IMR-90 (cell line): ENCODE results near the gene ZNF620. TPM values are rescaled to one million over a fixed set of nuclear protein-coding genes. Genes with fewer than 3 reads are reported as not detected.
A peak's percentile ranks its signal among the peaks of the same experiment; 100 is the strongest.

ENCODE experiments used
- ATAC-seq: fragments of 200-7000 bp; cut with Tn5 transposase; 2 replicates; pipeline ENCODE4 v1.9.1; 2020; ENCODE audit warnings: low read depth, mild to moderate bottlenecking, moderate library complexity
- Bru-seq: library from RNA; stranded (reverse); fragments of 400-500 nt; gene quantifications from one replicate; lab custom pipeline; 2021; lab: Mats Ljungman, UMichigan
- BruChase-seq, 2 experiments: library from RNA; stranded (reverse); fragments of 400-500 nt; gene quantifications; one replicate each; lab custom pipeline; 2021; lab: Mats Ljungman, UMichigan
- BruUV-seq: library from RNA; stranded (reverse); fragments of 400-500 nt; replicated peaks from 2 replicates; lab custom pipeline; 2021; lab: Mats Ljungman, UMichigan
- CTCF ChIA-PET: fragments of 300-600 bp; formaldehyde crosslinking; extraction: SDS; loops from one replicate; lab custom pipeline; 2021; ENCODE audit warnings: antibody characterized with exemption; lab: Yijun Ruan, JAX
- POLR2A ChIA-PET: fragments of 300-600 bp; sonication (Branson Sonifier 250); formaldehyde crosslinking; loops from one replicate; lab custom pipeline; 2022; ENCODE audit warnings: antibody characterized with exemption; ENCODE audit not compliant: unreplicated experiment; lab: Charles Lee
- DNase-seq: peaks from one replicate; pipeline ENCODE4 v3.0.0; 2013
- H2AFZ ChIP-seq: replicated peaks from 2 replicates; pipeline ENCODE3; 2013; ENCODE audit warnings: low read length, mild to moderate bottlenecking; ENCODE audit not compliant: poor library complexity
- H2AK5ac ChIP-seq: 2 replicates; pipeline ENCODE4 v1.6.1; 2013; ENCODE audit warnings: low read depth, low read length, inconsistent platforms
- H2AK9ac ChIP-seq: replicated peaks from 2 replicates; pipeline ENCODE3; 2013; ENCODE audit warnings: mild to moderate bottlenecking, low read depth, low read length, moderate library complexity; ENCODE audit not compliant: poor library complexity
- H2BK120ac ChIP-seq: 2 replicates; pipeline ENCODE4 v1.6.1; 2013; ENCODE audit warnings: low read depth, low read length, inconsistent platforms
- H2BK15ac ChIP-seq: 3 replicates; pipeline ENCODE4 v1.6.1; 2013; ENCODE audit warnings: low read depth, low read length, inconsistent platforms
- H2BK20ac ChIP-seq: 2 replicates; pipeline ENCODE4 v1.6.1; 2013; ENCODE audit warnings: low read depth, mild to moderate bottlenecking, inconsistent platforms, low read length, moderate library complexity
- H2BK5ac ChIP-seq: 2 replicates; pipeline ENCODE4 v1.6.1; 2013; ENCODE audit warnings: mild to moderate bottlenecking, low read depth, low read length, inconsistent platforms; ENCODE audit not compliant: poor library complexity, severe bottlenecking
- H3K14ac ChIP-seq: replicated peaks from 2 replicates; pipeline ENCODE4 v1.6.1; 2013; ENCODE audit warnings: low read depth, low read length, inconsistent platforms
- H3K18ac ChIP-seq: 2 replicates; pipeline ENCODE4 v1.6.1; 2013; ENCODE audit warnings: low read depth, low read length, control low read depth
- H3K23ac ChIP-seq: 2 replicates; pipeline ENCODE4 v1.6.1; 2013; ENCODE audit warnings: low read depth, low read length, inconsistent platforms
- H3K27ac ChIP-seq: 2 replicates; pipeline ENCODE4 v1.5.1; 2013; ENCODE audit warnings: mild to moderate bottlenecking, control low read depth, low read length; ENCODE audit not compliant: insufficient read depth
- H3K27me3 ChIP-seq: 2 replicates; pipeline ENCODE4 v1.6.1; 2013; ENCODE audit warnings: low read length; ENCODE audit not compliant: control insufficient read depth, insufficient read depth
- H3K36me3 ChIP-seq: 2 replicates; pipeline ENCODE4 v1.6.1; 2013; ENCODE audit warnings: low read length, mixed read lengths; ENCODE audit not compliant: control insufficient read depth, insufficient read depth
- H3K4ac ChIP-seq: 2 replicates; pipeline ENCODE4 v1.6.1; 2013; ENCODE audit warnings: low read depth, low read length, inconsistent platforms
- H3K4me1 ChIP-seq: 2 replicates; pipeline ENCODE4 v1.6.1; 2013; ENCODE audit warnings: low read length, mixed read lengths; ENCODE audit not compliant: control insufficient read depth, insufficient read depth
- H3K4me2 ChIP-seq: 2 replicates; pipeline ENCODE4 v1.6.1; 2013; ENCODE audit warnings: low read depth, mild to moderate bottlenecking, control low read depth, low read length, moderate library complexity
- H3K4me3 ChIP-seq: 2 replicates; pipeline ENCODE4 v1.5.1; 2013; ENCODE audit warnings: low read depth, mild to moderate bottlenecking, control low read depth, low read length, moderate library complexity; ENCODE audit not compliant: insufficient read depth
- H3K56ac ChIP-seq: 2 replicates; pipeline ENCODE4 v1.6.1; 2013; ENCODE audit warnings: low read length, inconsistent platforms; ENCODE audit not compliant: insufficient read depth; ENCODE audit errors: extremely low read depth
- H3K79me1 ChIP-seq, 2 experiments: 2 replicates each; pipeline ENCODE4 v1.6.1; 2013; ENCODE audit warnings: low read length in 2 of 2, inconsistent platforms in 1 of 2, low read depth in 1 of 2
- H3K9ac ChIP-seq: 2 replicates; pipeline ENCODE4 v1.6.1; 2013; ENCODE audit warnings: low read depth, low read length, control low read depth
- H3K9me1 ChIP-seq: 2 replicates; pipeline ENCODE4 v1.6.1; 2013; ENCODE audit warnings: low read length, inconsistent platforms; ENCODE audit not compliant: insufficient read depth
- H3K9me3 ChIP-seq: 2 replicates; pipeline ENCODE4 v1.6.1; 2013; ENCODE audit warnings: low read length; ENCODE audit not compliant: control insufficient read depth, insufficient read depth
- H4K20me1 ChIP-seq: 2 replicates; pipeline ENCODE4 v1.6.1; 2013; ENCODE audit warnings: low read length, inconsistent platforms; ENCODE audit not compliant: insufficient read depth
- H4K5ac ChIP-seq: 2 replicates; pipeline ENCODE4 v1.6.1; 2013; ENCODE audit warnings: mild to moderate bottlenecking, low read depth, low read length, control low read depth
- H4K8ac ChIP-seq, 2 experiments: 2 replicates each; pipeline ENCODE4 v1.6.1; 2013; ENCODE audit warnings: low read depth in 2 of 2, low read length in 2 of 2, control low read depth in 1 of 2, inconsistent platforms in 1 of 2
- H4K91ac ChIP-seq: 2 replicates; pipeline ENCODE4 v1.6.1; 2013; ENCODE audit warnings: low read depth, low read length, inconsistent platforms; ENCODE audit not compliant: insufficient read depth
- BHLHE40 ChIP-seq: fragments of 150-350 bp; IDR thresholded peaks from 2 replicates; pipeline ENCODE4 v1.6.1; 2016; ENCODE audit warnings: mild to moderate bottlenecking, low read depth, low read length
- CEBPB ChIP-seq: IDR thresholded peaks from 2 replicates; pipeline ENCODE4 v1.6.1; 2012; ENCODE audit warnings: low read depth, low read length, improper control_type of control experiment
- FOS ChIP-seq: fragments of 150-350 bp; IDR thresholded peaks from 2 replicates; pipeline ENCODE4 v1.6.1; 2016; ENCODE audit warnings: low read depth, low read length
- MAFK ChIP-seq: IDR thresholded peaks from 2 replicates; pipeline ENCODE4 v1.6.1; 2012; ENCODE audit warnings: low read depth, low read length, improper control_type of control experiment
- MAZ ChIP-seq: IDR thresholded peaks from 2 replicates; pipeline ENCODE4 v1.6.1; 2012; ENCODE audit warnings: low read depth, mild to moderate bottlenecking, low read length, improper control_type of control experiment, moderate library complexity, borderline replicate concordance
- NFE2L2 ChIP-seq: fragments of 150-350 bp; IDR thresholded peaks from 2 replicates; pipeline ENCODE4 v1.6.1; 2016; ENCODE audit warnings: low read depth, mild to moderate bottlenecking, low read length
- POLR2A ChIP-seq: IDR thresholded peaks from 2 replicates; pipeline ENCODE4 v1.6.1; 2012; ENCODE audit warnings: mild to moderate bottlenecking, low read depth, low read length
- RAD21 ChIP-seq: IDR thresholded peaks from 2 replicates; pipeline ENCODE4 v1.6.1; 2012; ENCODE audit warnings: low read length, improper control_type of control experiment
- RFX5 ChIP-seq: IDR thresholded peaks from 2 replicates; pipeline ENCODE4 v1.8.0; 2012; ENCODE audit warnings: low read depth, mild to moderate bottlenecking, low read length, moderate library complexity
- SMC3 ChIP-seq: fragments of 150-350 bp; IDR thresholded peaks from 2 replicates; pipeline ENCODE4 v1.6.1; 2016; ENCODE audit warnings: low read depth, mild to moderate bottlenecking, antibody characterized with exemption, low read length, moderate library complexity
- WGBS, 2 experiments: methylation state at CpG; one replicate each; pipeline versions ENCODE4 v1.1.5 to v1.1.7; 2013; ENCODE audit warnings: missing lambda C conversion rate in 2 of 2; ENCODE audit not compliant: insufficient read length in 1 of 2; ENCODE audit errors: extremely low coverage in 2 of 2; 5-methylcytosine and 5-hydroxymethylcytosine counted together
- dilution Hi-C: fragments of 300-500 bp; cut with HindIII; formaldehyde crosslinking; loops from one replicate; pipeline ENCODE4 v1.14.3; 2018; ENCODE audit warnings: low sequenced_read_pairs; ENCODE audit not compliant: unreplicated experiment
- in situ Hi-C: fragments of 300-500 bp; cut with MboI; formaldehyde crosslinking; loops from 3 replicates; pipeline ENCODE4 v1.14.3; 2019; ENCODE audit warnings: low sequenced_read_pairs, inconsistent platforms, mixed read lengths
- intact Hi-C: fragments of 100-400 bp; cut with micrococcal nuclease; formaldehyde crosslinking; loops from 2 replicates; pipeline ENCODE4 v1.10.0; 2022
- long read RNA-seq: library from polyadenylated mRNA; unstranded; transcript quantifications from one replicate; pipeline ENCODE4 v2.0.0, GENCODE V29; 2021; ENCODE audit not compliant: unreplicated experiment
- polyA plus RNA-seq, 3 experiments: library from polyadenylated mRNA; depleted of rRNA; stranded (reverse); fragments of >200 nt; gene quantifications; 2 replicates each; pipeline ENCODE4 v1.2.3, GENCODE V29; 2012; ENCODE audit warnings: low replicate concordance in 1 of 3
- total RNA-seq: library from RNA; depleted of rRNA; stranded (reverse); fragments of >200 nt; gene quantifications from 2 replicates; pipeline ENCODE4 v1.2.3, GENCODE V29; 2012; rRNA removed

The ZNF620 gene
- total RNA-seq (0.72 and 0.83 TPM in 2 replicates), polyA plus RNA-seq (2012; rRNA removed) (0.22 and 0.48 TPM in 2 replicates), Bru-seq, nascent RNA (percentile 41 among the genes with signal in this experiment), BruChase-seq, experiment 1, labeled RNA remaining after a 6-hour chase (percentile 52 among the genes with signal in this experiment), BruChase-seq, experiment 2, labeled RNA remaining after a 2-hour chase (percentile 47 among the genes with signal in this experiment)
- polyA plus RNA-seq (2012; cell fraction: cytosol; rRNA removed), result 0.21 and 0.22 TPM in 2 replicates
- 0.35 and 1.9 TPM in 2 replicates for polyA plus RNA-seq (2012; cell fraction: nucleus; rRNA removed; ENCODE audit: low replicate concordance)
- long read RNA-seq, result 0 reads

- TF ChIP-seq CEBPB (no peak), RFX5 (no peak), BHLHE40 (no peak), NFE2L2 (no peak), RAD21 (no peak), FOS (no peak), SMC3 (no peak), POLR2A (0 out of 2 replicates have a peak, but pooled peaks have one; percentile 25), MAFK (no peak), MAZ (0 out of 2 replicates have a peak, but pooled peaks have one; percentile 15)
- Histone ChIP-seq H3K27ac (peak within 1 kb of the TSS; percentile 21), H2BK20ac (no peak within 1 kb of the TSS), H3K9ac (peak within 1 kb of the TSS; percentile 42), H3K4ac (peak within 1 kb of the TSS; percentile 80), H3K18ac (peak within 1 kb of the TSS; percentile 21; the same call in 1 of the 2 replicates), H4K5ac (peak within 1 kb of the TSS; percentile 46), H3K23ac (peak within 1 kb of the TSS; percentile 89), H2AFZ (peak within 1 kb of the TSS; percentile 90), H2BK5ac (peak within 1 kb of the TSS; percentile 20), H3K56ac (no peak within 1 kb of the TSS), H3K4me1 (peaks cover 8% of the 10 kb centered on the region), H2BK15ac (0 out of 3 replicates have a peak within 1 kb of the TSS, but pooled peaks have one; percentile 37), H3K27me3 (no peaks in the 10 kb centered on the region), H3K14ac (peak within 1 kb of the TSS; percentile 33), H2AK9ac (peak within 1 kb of the TSS; percentile 7), H4K91ac (no peak within 1 kb of the TSS), H2BK120ac (peak within 1 kb of the TSS; percentile 38), H3K9me3 (no peaks in the 10 kb centered on the region), H2AK5ac (peak within 1 kb of the TSS; percentile 9; the same call in 1 of the 2 replicates), H3K79me1 (no peaks in the 10 kb centered on the region), H3K4me2 (peak within 1 kb of the TSS; percentile 90), H4K20me1 (no peaks in the 10 kb centered on the region), H3K9me1 (peaks cover 8% of the 10 kb centered on the region), H3K36me3 (no peaks in the 10 kb centered on the region), H3K4me3 (peak within 1 kb of the TSS; percentile 71), H4K8ac (peak within 1 kb of the TSS; percentile 16 to 34; a peak in 1 of 4 replicates)
- WGBS, 2 experiments, result 18% methylated on average over 22 of the region's 44 CpGs; no CpG with 5 or more reads in 1 of the 2 experiments
- peak; percentile 54 for DNase-seq
- ATAC-seq, result peak; percentile 62
- intact Hi-C loops (no loop called here), dilution Hi-C loops (no loop called here), in situ Hi-C loops (no loop called here)
- ChIA-PET POLR2A (interaction anchor here (0.6 kb wide), 1 partner anchor 705 kb away, joined by 3 read pairs; no protein-coding TSS in a partner anchor), CTCF (no interaction called here)
- BruUV-seq, result no TSS peak
These were observed at the start of gene ZNF620 for GRCh38 chr3:40505599-40506462. Gene ZNF620 (plus strand): TSS chr3:40506039. CDS start chr3:40506353, 314 bp downstream.
